Measurements from ENCODE around the gene MATCAP1. TPM values are rescaled to one million over a fixed set of nuclear protein-coding genes. Genes with fewer than 3 reads are reported as not detected.

Gene MATCAP1
- total RNA-seq, 6 experiments from 2014 or later: 3.5 to 13.8 (median 9.3) TPM

- H3K27ac ChIP-seq: no peak overlapping the region
- H3K36me3 ChIP-seq: no peaks in the 10 kb centered on the region
- ATAC-seq: no peak
- H3K27me3 ChIP-seq: no peaks in the 10 kb centered on the region
- peaks cover 0 to 18% (median 5%) of the 10 kb centered on the region in 4 donors for H3K4me1 ChIP-seq
- no peak for TF ChIP-seq POLR2A (IDR thresholded peaks at IDR 0.05)
- no peak for TF ChIP-seq CTCF (IDR thresholded peaks at IDR 0.05)
- H3K9me3 ChIP-seq: no peaks in the 10 kb centered on the region
- WGBS (ENCODE audit: insufficient coverage, low coverage, low lambda C conversion rate, missing lambda C conversion rate): 15% methylated on average over 6 of the region's 15 CpGs
- no peak overlapping the region for H3K4me3 ChIP-seq
- intact Hi-C loops (cut with DNase I): loop anchor here (5.0 to 10.0 kb wide), 4 partner anchors 51 to 184 kb away; partner anchors contain the start of gene PHAF1 (in 1 of the 2)
- DNase-seq: no peak
These were observed 27.5 kb downstream of the MATCAP1 start for GRCh38 chr16:67156143-67156844.

GRCh38 chr16:67155295-67156142 is 28.2 kb downstream of the MATCAP1 start:
- H3K4me1 ChIP-seq: peaks cover 0 to 21% (median 3%) of the 10 kb centered on the region in 4 donors
- no peak overlapping the region for H3K27ac ChIP-seq
- no peaks in the 10 kb centered on the region for H3K27me3 ChIP-seq
- H3K4me3 ChIP-seq: no peak overlapping the region
- no peaks in the 10 kb centered on the region for H3K36me3 ChIP-seq
- no peaks in the 10 kb centered on the region for H3K9me3 ChIP-seq
- WGBS (ENCODE audit: insufficient coverage, low coverage, low lambda C conversion rate, missing lambda C conversion rate): 17% methylated on average over 17 of the region's 74 CpGs
- DNase-seq (peak; percentile 79 to 84 (median 81)), ATAC-seq (peak; percentile 66 to 81 (median 74))
- TF ChIP-seq POLR2A (IDR thresholded peaks at IDR 0.05): no peak
- peak; percentile 91 to 98 (median 96) for TF ChIP-seq CTCF (IDR thresholded peaks at IDR 0.05)
- intact Hi-C loops (cut with DNase I): loop anchor here (5.0 to 10.0 kb wide), 4 partner anchors 51 to 183 kb away; partner anchors contain the start of gene PHAF1 (in 1 of the 2)

GRCh38 chr16:67154578-67155294 is 29.0 kb downstream of the MATCAP1 start:
- WGBS (ENCODE audit: insufficient coverage, low coverage, low lambda C conversion rate, missing lambda C conversion rate): 8% methylated on average over 21 of the region's 61 CpGs
- no peak for DNase-seq
- H3K27ac ChIP-seq: no peak overlapping the region
- H3K4me1 ChIP-seq: peaks cover 0 to 28% (median 3%) of the 10 kb centered on the region in 4 donors
- ATAC-seq: no peak
- no peaks in the 10 kb centered on the region for H3K36me3 ChIP-seq
- intact Hi-C loops (cut with DNase I): loop anchor here (5.0 to 10.0 kb wide), 4 partner anchors 50 to 182 kb away; partner anchors contain the start of gene PHAF1 (in 1 of the 2)
- no peaks in the 10 kb centered on the region for H3K27me3 ChIP-seq
- H3K9me3 ChIP-seq: no peaks in the 10 kb centered on the region
- TF ChIP-seq POLR2A (IDR thresholded peaks at IDR 0.05) (no peak), CTCF (IDR thresholded peaks at IDR 0.05) (no peak)
- no peak overlapping the region for H3K4me3 ChIP-seq

- Histone ChIP-seq H3K4me3 (peak overlapping the region in 1 of 3 donors; percentile 54), H3K27ac (peak overlapping the region in 1 of 3 donors; percentile 40), H3K27me3 (no peaks in the 10 kb centered on the region), H3K9me3 (no peaks in the 10 kb centered on the region), H3K4me1 (peaks cover 0 to 28% (median 3%) of the 10 kb centered on the region in 4 donors), H3K36me3 (peaks cover 0 to 21% (median 9%) of the 10 kb centered on the region in 4 donors)
- intact Hi-C loops (cut with DNase I): loop anchor here (10.0 kb wide), 3 partner anchors 47 to 177 kb away; partner anchors contain the start of gene PHAF1 (in 1 of the 2)
- DNase-seq (peak in 1 of 3 donors; percentile 35), ATAC-seq (no peak)
- TF ChIP-seq CTCF (IDR thresholded peaks at IDR 0.05) (no peak), POLR2A (IDR thresholded peaks at IDR 0.05) (no peak)
- WGBS (ENCODE audit: insufficient coverage, low coverage, low lambda C conversion rate, missing lambda C conversion rate): 64% methylated on average over 3 of the region's 8 CpGs
These were observed 32.2 kb downstream of the MATCAP1 start for GRCh38 chr16:67151431-67152097.
